ENCODE data around the gene DHX15.
"Not testable (repeated sequence)": the region's sequence is repeated elsewhere in the genome, so short reads cannot be mapped to it uniquely, and the experiment has no call there.

DNA sequence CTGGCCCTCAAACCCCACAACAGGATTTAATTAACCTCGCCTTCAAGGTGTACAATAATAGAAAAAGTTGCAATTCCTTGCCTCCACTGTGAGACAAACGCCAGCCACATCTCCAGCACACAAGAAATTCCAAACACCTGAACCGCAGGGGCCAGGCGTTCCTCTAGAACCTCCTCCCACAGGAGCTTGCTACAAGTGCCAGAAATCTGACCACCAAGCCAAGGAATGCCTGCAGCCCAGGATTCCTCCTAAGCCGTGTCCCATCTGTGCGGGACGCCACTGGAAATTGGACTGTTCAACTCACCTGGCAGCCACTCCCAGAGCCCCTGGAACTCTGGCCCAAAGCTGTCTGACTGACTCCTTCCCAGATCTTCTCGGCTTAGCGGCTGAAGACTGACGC lies 81.3 kb downstream of the DHX15 start:
- not testable (repeated sequence) for TF ChIP-seq BACH1 (IDR thresholded peaks at IDR 0.05; ENCODE audit: borderline replicate concordance); TAF1 (IDR thresholded peaks at IDR 0.05; ENCODE audit: borderline replicate concordance, low read depth, low read length); ZBTB33 (IDR thresholded peaks at IDR 0.05)
- TF ChIP-seq, protein P1, sequence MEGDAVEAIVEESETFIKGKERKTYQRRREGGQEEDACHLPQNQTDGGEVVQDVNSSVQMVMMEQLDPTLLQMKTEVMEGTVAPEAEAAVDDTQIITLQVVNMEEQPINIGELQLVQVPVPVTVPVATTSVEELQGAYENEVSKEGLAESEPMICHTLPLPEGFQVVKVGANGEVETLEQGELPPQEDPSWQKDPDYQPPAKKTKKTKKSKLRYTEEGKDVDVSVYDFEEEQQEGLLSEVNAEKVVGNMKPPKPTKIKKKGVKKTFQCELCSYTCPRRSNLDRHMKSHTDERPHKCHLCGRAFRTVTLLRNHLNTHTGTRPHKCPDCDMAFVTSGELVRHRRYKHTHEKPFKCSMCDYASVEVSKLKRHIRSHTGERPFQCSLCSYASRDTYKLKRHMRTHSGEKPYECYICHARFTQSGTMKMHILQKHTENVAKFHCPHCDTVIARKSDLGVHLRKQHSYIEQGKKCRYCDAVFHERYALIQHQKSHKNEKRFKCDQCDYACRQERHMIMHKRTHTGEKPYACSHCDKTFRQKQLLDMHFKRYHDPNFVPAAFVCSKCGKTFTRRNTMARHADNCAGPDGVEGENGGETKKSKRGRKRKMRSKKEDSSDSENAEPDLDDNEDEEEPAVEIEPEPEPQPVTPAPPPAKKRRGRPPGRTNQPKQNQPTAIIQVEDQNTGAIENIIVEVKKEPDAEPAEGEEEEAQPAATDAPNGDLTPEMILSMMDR (IDR thresholded peaks at IDR 0.05 in 2 of 3, conservative IDR thresholded peaks at IDR 0.05 in 1 of 3; ENCODE audit: control insufficient read depth in 2 of 3, extremely low read depth in 1 of 3, insufficient read depth in 1 of 3, low read depth in 3 of 3, low read length in 3 of 3) = not testable (repeated sequence)
